Activated T-cell treated with anti-CD3 and anti-CD28 coated beads, Interleukin-2, amount 50 U/mL, for 24 hours (primary cell): Measurements from ENCODE around the gene CASTOR1.

ENCODE experiments used
- DNase-seq: peaks from one replicate; pipeline ENCODE4 v3.0.0-alpha.2; 2020
- H3K27ac Mint-ChIP-seq: 2 replicates; pipeline ENCODE4 v1.8.0; 2020; ENCODE audit warnings: mild to moderate bottlenecking, mixed read lengths
- H3K27me3 Mint-ChIP-seq: 2 replicates; pipeline ENCODE4 v1.8.0; 2020; ENCODE audit warnings: mixed read lengths
- H3K36me3 Mint-ChIP-seq: 2 replicates; pipeline ENCODE4 v1.8.0; 2020; ENCODE audit warnings: low read depth, mixed read lengths
- H3K4me1 Mint-ChIP-seq: 2 replicates; pipeline ENCODE4 v1.8.0; 2020; ENCODE audit warnings: low read depth, mixed read lengths
- H3K4me3 Mint-ChIP-seq: 2 replicates; pipeline ENCODE4 v1.8.0; 2020; ENCODE audit warnings: mild to moderate bottlenecking, moderate library complexity, mixed read lengths
- H3K9me3 Mint-ChIP-seq: 2 replicates; pipeline ENCODE4 v1.8.0; 2020; ENCODE audit warnings: mixed read lengths

Gene CASTOR1

DNA sequence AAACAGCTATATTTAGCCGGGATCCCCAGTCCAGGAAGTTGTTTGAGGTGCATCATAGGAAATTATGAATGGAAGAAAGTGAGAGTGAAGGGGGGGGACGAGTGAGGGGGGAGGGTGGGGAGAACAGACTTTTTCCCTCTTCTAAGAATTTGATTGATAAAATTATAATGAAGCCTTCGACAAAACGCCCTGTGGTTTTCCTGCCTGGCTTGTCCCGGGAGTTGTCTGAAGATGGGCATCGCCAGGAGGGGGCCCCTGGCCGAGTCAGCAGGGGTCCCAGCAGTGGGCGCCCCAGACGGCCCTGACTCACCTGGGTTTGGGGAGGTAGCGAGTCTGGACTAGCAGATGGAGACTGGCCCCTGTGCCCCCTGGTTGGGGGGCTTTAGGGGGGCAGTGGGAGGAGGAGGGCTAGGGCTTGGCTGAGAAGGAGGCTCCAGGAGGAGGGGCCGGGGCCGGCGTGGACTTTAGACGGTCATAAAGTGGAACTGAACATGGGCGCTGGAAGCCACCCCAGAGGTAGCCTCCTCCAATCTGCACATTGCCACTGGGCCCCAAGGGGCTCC, 42.4 kb downstream of the CASTOR1 start:
- peaks cover 3% of the 10 kb centered on the region for H3K27me3 Mint-ChIP-seq
- peaks cover 77% of the 10 kb centered on the region for H3K4me1 Mint-ChIP-seq
- DNase-seq = peak; percentile 73
- peak overlapping the region; percentile 90 for H3K4me3 Mint-ChIP-seq
- H3K27ac Mint-ChIP-seq = peak overlapping the region; percentile 92
- H3K9me3 Mint-ChIP-seq = no peaks in the 10 kb centered on the region
- peaks cover 44% of the 10 kb centered on the region for H3K36me3 Mint-ChIP-seq

- H3K36me3 Mint-ChIP-seq = peaks cover 51% of the 10 kb centered on the region
Observed at GRCh38 chr22:30245985-30246813, 43.1 kb downstream of the CASTOR1 start, which contains the start of gene LIF. Gene LIF, minus strand, starts transcription at chr22:30246759. Its CDS starts 64 bp downstream, at chr22:30246695.

DNA sequence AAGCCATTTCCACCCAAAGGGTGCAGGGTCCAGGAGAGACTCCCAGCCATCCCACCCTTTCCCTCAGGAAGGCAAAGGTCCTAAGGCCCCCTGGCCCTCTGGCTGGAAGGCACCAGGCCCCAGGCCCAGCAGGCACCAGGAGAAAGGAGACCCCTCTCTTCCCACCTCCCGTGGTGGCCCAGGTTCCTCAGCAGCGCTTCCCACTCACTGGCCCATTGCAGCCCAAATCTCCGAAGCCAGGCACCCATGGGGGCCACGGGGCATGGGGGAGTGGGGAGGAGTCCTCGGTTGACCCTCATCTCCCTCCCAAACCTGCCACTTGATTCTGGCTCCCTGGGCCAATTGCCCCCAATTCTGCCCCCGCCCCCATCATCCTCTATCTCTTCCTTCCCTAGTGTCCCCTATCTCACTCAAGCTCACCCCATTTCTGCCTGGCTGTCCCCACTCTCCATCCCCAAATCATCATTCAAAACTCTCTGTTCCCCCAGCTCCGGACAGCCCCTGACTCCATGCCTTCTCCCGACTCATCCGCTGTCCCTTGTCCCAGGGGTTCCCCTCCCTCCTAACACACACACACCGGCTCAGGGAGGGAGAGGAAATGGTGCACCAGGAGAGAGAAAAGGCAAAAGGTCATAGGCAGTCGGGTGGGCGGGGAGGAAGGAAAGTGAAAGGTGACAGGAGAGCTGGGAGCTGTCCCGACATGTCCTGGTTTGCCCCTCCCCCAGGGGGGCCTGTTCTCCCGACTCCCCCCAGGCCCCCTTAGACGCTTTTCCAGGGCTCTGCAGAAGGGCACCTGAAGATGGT, 43.9 kb downstream of the CASTOR1 start:
- peaks cover 67% of the 10 kb centered on the region for H3K4me1 Mint-ChIP-seq
- H3K27me3 Mint-ChIP-seq = peaks cover 3% of the 10 kb centered on the region
- H3K4me3 Mint-ChIP-seq = peak overlapping the region; percentile 90
- peaks cover 60% of the 10 kb centered on the region for H3K36me3 Mint-ChIP-seq
- no peaks in the 10 kb centered on the region for H3K9me3 Mint-ChIP-seq
- H3K27ac Mint-ChIP-seq = peak overlapping the region; percentile 93
- no peak for DNase-seq

More at GRCh38 chr22:30245985-30246813, 43.1 kb downstream of the CASTOR1 start, which contains the start of gene LIF:
- Mint-ChIP-seq H3K27me3 (peaks cover 3% of the 10 kb centered on the region), H3K4me3 (peak within 1 kb of the TSS; percentile 90), H3K4me1 (peaks cover 73% of the 10 kb centered on the region), H3K9me3 (no peaks in the 10 kb centered on the region), H3K27ac (peak within 1 kb of the TSS; percentile 93)
- DNase-seq = peak; percentile 81

DNA sequence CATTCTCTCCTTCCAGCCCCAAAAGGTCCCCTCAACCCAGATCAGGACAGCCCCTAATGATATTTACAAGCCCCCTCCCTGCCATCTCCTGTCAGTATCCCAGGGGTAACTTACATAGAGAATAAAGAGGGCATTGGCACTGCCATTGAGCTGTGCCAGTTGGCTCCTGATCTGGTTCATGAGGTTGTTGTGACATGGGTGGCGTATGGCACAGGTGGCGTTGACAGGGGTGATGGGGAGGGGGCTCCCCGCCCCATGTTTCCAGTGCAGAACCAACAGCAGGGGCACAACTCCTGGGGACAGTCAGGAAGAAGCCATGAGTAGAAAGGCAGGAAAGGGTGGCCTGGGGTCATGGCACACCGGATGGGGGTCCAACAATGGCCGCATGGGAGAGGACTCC, 44.7 kb downstream of the CASTOR1 start:
- Mint-ChIP-seq H3K4me1 (peaks cover 60% of the 10 kb centered on the region), H3K36me3 (peaks cover 63% of the 10 kb centered on the region), H3K27ac (peak overlapping the region; percentile 93), H3K27me3 (peaks cover 3% of the 10 kb centered on the region), H3K4me3 (peak overlapping the region; percentile 90), H3K9me3 (no peaks in the 10 kb centered on the region)
- no peak for DNase-seq

- Mint-ChIP-seq H3K36me3 (peaks cover 66% of the 10 kb centered on the region), H3K4me3 (peak overlapping the region; percentile 90), H3K4me1 (peaks cover 56% of the 10 kb centered on the region), H3K27ac (peak overlapping the region; percentile 93), H3K27me3 (peaks cover 3% of the 10 kb centered on the region), H3K9me3 (no peaks in the 10 kb centered on the region)
- no peak for DNase-seq
Observed at GRCh38 chr22:30244066-30244465, 45.2 kb downstream of the CASTOR1 start.

DNA sequence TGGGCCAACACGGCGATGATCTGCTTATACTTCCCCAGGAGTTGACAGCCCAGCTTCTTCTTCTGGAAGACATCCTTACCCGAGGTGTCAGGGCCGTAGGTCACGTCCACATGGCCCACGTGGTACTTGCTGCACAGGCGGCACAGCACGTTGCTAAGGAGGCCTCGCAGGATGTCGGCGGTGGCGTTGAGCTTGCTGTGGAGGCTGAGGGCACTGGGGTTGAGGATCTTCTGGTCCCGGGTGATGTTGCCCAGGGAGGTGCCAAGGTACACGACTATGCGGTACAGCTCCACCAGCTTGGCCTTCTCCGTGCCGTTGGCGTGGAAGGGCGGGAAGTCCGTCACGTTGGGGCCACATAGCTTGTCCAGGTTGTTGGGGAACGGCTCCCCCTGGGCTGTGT, 45.6 kb downstream of the CASTOR1 start:
- peaks cover 67% of the 10 kb centered on the region for H3K36me3 Mint-ChIP-seq
- no peak for DNase-seq
- H3K27ac Mint-ChIP-seq = peak overlapping the region; percentile 93
- H3K27me3 Mint-ChIP-seq = peaks cover 3% of the 10 kb centered on the region
- peak overlapping the region; percentile 90 for H3K4me3 Mint-ChIP-seq
- H3K9me3 Mint-ChIP-seq = no peaks in the 10 kb centered on the region
- peaks cover 58% of the 10 kb centered on the region for H3K4me1 Mint-ChIP-seq

- peaks cover 42% of the 10 kb centered on the region for H3K4me1 Mint-ChIP-seq
- no peaks in the 10 kb centered on the region for H3K27me3 Mint-ChIP-seq
- H3K36me3 Mint-ChIP-seq = peaks cover 67% of the 10 kb centered on the region
- H3K9me3 Mint-ChIP-seq = no peaks in the 10 kb centered on the region
- DNase-seq = no peak
- H3K27ac Mint-ChIP-seq = peak overlapping the region; percentile 93
- peak overlapping the region; percentile 90 for H3K4me3 Mint-ChIP-seq
Observed at GRCh38 chr22:30241576-30242371, 47.5 kb downstream of the CASTOR1 start.

DNA sequence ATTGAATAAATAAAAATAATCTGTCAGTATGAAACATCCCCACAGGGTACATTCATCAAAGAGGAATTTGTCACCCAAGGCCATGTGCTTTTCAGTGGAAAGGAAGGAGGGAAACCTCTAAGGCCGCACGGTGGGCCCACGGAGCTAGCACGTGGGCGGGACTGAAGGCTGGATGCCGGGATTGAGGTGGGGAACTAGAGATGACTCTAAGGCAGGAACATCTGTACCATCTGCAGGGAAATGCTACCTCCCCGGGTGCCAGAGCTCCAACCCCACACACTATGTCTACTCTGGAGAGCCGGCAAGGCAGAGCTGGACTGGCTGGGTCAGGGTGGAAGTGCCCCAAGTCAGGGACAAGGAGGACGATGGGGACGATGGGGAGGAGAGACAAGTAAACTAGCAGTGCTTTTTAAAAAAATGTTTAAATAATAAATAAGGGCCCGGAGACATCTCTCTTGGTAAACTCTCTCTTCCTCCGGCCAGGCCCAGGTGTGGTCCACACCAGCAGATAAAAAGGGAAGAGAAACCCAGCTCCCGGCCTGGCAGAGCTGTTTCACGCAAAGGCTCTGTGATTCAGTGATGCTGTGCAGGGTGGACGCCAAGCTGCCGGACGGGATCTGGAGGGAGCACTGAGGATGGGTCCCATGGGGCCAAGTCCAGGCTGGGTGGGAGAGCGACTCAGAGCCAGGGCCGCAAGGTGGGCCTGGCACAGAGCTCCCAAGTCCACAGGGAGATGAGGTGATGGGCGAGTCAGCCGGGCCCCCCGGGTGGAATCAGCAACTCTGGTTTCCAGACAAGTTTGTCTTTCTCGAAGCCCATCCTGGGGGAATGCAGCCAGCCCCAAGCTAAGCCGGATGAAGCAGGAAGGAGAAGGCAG, 48.5 kb downstream of the CASTOR1 start:
- H3K36me3 Mint-ChIP-seq = peaks cover 61% of the 10 kb centered on the region
- peak overlapping the region; percentile 55 for H3K4me3 Mint-ChIP-seq
- peak overlapping the region; percentile 77 for H3K27ac Mint-ChIP-seq
- H3K27me3 Mint-ChIP-seq = no peaks in the 10 kb centered on the region
- no peak for DNase-seq
- H3K9me3 Mint-ChIP-seq = no peaks in the 10 kb centered on the region
- peaks cover 38% of the 10 kb centered on the region for H3K4me1 Mint-ChIP-seq

DNA sequence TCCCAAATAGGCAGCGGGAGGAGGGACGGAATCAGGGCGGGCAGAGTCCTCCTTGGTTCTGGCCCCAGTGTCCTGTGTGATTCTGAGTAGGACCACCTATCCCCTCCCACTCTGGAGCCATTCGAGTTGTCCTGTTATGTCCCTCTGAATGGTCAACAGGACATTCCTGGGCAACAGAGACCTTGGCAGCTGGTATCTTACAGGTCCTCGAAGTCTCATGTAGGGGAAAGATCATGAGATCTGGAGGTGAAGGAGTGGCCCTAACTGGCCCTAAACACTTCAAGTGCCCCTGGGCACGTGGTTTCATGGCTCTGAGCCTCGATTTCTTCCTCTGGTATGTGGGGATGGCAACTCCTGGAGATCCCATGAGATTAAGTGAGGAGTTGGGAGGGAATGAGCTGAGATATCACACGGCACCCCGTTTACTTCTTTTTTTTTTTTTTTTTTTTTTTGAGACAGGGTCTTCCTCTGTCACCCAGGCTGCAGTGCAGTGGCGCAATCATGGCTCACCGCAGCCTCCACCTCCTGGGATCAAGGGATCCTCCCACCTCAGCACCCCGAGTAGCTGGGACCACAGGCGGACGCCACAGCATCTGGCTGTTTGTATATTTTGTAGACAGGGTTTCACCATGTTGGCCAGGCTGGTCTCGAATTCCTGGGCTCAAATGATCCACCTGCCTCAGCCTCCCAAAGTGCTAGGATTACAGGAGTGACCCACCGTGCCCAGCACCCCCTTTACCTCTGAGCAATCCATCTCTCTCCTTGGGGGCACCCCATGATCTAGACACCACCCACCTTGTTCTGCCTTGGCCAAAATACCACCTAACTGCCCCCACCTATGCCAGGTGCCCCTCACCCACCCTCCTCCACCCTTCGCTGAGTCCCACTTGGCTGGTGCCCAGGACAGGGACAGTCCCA, 49.6 kb downstream of the CASTOR1 start:
- H3K36me3 Mint-ChIP-seq = peaks cover 51% of the 10 kb centered on the region

GRCh38 chr22:30238661-30239487, 50.4 kb downstream of the CASTOR1 start:
- peak overlapping the region; percentile 9 for H3K4me3 Mint-ChIP-seq
- H3K4me1 Mint-ChIP-seq = peaks cover 21% of the 10 kb centered on the region
- no peaks in the 10 kb centered on the region for H3K9me3 Mint-ChIP-seq
- DNase-seq = no peak
- H3K36me3 Mint-ChIP-seq = peaks cover 42% of the 10 kb centered on the region
- peak overlapping the region; percentile 76 for H3K27ac Mint-ChIP-seq
- H3K27me3 Mint-ChIP-seq = no peaks in the 10 kb centered on the region

More for the DNA sequence above, 49.6 kb downstream of the CASTOR1 start:
- no peak for DNase-seq
- Mint-ChIP-seq H3K27me3 (no peaks in the 10 kb centered on the region), H3K9me3 (no peaks in the 10 kb centered on the region), H3K4me1 (peaks cover 30% of the 10 kb centered on the region), H3K4me3 (no peak overlapping the region), H3K27ac (peak overlapping the region; percentile 61)

DNA sequence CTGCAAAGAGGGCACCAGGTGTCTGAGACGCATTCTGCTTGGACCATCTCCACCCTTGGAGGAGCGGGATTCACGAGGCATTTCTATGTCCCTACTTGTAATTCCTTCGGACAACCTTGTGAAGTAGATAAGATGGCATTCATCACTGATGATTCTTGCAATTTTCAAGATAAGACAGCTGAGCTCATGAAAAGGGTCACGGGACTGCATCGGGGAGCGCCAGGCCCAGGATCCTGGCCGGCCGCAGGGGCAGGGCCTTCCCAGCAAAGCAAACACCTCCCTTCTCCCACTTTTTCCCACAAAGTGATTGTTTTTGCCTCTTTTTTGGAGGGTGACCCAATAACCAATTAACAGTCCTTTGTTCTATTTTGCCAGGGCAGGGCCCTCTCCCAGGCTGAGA, 51.2 kb downstream of the CASTOR1 start:
- Mint-ChIP-seq H3K27me3 (no peaks in the 10 kb centered on the region), H3K27ac (peak overlapping the region; percentile 76), H3K9me3 (no peaks in the 10 kb centered on the region), H3K4me1 (peaks cover 15% of the 10 kb centered on the region), H3K36me3 (peaks cover 35% of the 10 kb centered on the region), H3K4me3 (no peak overlapping the region)
- no peak for DNase-seq

GRCh38 chr22:30236875-30237274, 52.4 kb downstream of the CASTOR1 start:
- Mint-ChIP-seq H3K27ac (peak overlapping the region; percentile 22), H3K4me1 (peaks cover 8% of the 10 kb centered on the region), H3K9me3 (no peaks in the 10 kb centered on the region), H3K27me3 (no peaks in the 10 kb centered on the region), H3K4me3 (no peak overlapping the region), H3K36me3 (peaks cover 22% of the 10 kb centered on the region)
- no peak for DNase-seq
